ENCODE measurements around the gene LDHD.
"Not testable (repeated sequence)": the region's sequence is repeated elsewhere in the genome, so short reads cannot be mapped to it uniquely, and the experiment has no call there.

The LDHD gene

DNA sequence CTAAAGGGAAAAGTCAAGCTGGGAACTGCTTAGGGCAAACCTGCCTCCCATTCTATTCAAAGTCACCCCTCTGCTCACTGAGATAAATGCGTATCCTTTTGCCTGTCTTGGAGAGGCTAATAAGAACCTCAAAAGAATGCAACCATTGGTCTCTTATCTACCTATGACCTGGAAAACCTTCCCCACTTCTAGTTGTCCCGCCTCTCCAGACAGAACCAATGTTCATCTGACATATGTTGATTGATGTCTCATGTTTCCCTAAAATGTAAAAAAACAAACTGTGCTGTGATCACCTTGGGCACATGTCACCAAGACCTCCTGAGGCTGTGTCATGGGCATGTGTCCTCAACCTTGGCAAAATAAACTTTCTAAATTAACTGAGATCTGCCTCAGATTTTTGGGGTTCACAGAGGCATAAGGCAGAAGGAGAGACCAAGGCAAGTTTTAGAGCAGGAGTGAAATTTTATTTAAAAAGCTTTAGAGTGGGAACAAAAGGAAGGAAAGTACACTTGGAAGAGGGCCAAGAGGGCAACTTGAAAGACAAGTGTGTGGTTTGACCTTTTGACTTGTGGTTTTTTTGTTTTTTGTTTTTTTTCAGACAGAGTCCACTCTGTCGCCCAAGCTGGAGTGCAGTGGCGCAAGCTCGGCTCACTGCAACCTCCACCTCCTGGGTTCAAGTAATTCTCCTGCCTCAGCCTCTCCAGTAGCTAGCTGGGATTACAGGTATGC, 13.0 kb upstream of the LDHD start:
- peaks cover 7 to 21% of the 10 kb centered on the region in 2 donors for H3K27me3 Mint-ChIP-seq
- H3K4me3 Mint-ChIP-seq; H3K9me3 Mint-ChIP-seq; H3K4me1 Mint-ChIP-seq (ENCODE audit: low read depth in 2 of 2); H3K27ac Mint-ChIP-seq; ATAC-seq (replicated peaks); H3K36me3 Mint-ChIP-seq (ENCODE audit: insufficient read depth); DNase-seq: not testable (repeated sequence)

DNA sequence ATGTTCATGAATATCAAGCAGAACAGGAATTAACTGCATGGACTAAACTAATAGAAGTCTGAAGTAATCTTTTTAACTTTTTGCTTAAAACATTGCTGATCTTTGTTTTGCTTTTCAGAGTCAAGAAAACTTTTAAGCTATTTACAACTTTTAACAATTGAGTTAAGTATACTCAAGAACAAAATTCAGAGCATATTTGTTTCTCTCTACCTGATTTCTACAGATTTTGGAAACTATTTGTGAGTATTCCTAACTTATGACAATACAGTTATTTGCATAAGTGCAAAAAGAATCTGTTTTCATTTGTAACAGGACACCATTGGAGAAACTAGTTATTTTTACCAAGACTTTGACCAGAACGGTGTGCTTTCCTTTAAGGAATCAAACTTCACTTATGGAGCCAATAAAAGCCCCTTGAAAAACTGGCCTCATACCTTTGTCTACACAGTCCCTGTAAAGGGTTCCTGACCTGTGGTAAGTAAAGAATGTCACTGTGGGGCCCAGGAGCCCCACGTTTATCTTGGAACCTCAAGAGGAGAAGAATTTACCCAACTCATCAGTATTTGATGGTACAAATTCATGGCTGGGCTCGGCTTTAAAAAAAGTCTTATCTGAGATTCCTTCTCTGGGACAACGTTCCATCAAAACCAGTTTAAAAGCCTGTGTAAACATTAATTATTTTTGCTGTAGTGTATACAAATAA, 11.3 kb upstream of the LDHD start:
- Mint-ChIP-seq H3K27me3 (peaks cover 7 to 21% of the 10 kb centered on the region in 2 donors), H3K9me3 (no peaks in the 10 kb centered on the region), H3K4me3 (no peak overlapping the region), H3K4me1 (ENCODE audit: low read depth in 2 of 2) (peaks cover 0 to 2% of the 10 kb centered on the region in 2 donors), H3K36me3 (ENCODE audit: insufficient read depth) (no peaks in the 10 kb centered on the region), H3K27ac (no peak overlapping the region)
- ATAC-seq (replicated peaks) = no peak
- no peak for DNase-seq

DNA sequence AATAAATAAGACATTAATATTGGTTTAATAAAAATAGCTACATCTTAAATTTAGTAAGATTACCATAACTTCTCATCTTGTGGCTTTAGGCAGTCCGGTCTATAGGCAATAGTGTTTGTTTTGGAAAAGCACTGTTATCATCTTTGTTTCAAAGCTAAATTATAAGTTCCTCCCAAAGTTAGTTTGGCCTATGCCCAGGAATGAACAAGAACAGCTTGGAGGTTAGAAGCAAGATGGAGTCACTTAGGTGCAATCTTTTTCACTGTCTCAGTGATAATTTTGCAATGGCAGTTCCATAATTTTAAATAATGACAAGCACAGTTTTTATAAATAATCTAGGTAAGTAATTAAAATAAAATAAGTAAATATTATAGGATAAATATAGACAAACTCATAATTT, 6.0 kb upstream of the LDHD start:
- Mint-ChIP-seq H3K4me3 (no peak overlapping the region), H3K4me1 (ENCODE audit: low read depth in 2 of 2) (no peaks in the 10 kb centered on the region), H3K9me3 (peaks cover 0 to 4% of the 10 kb centered on the region in 2 donors), H3K27me3 (no peaks in the 10 kb centered on the region), H3K36me3 (ENCODE audit: insufficient read depth) (no peaks in the 10 kb centered on the region), H3K27ac (no peak overlapping the region)
- ATAC-seq (replicated peaks) = no peak
- DNase-seq = no peak

DNA sequence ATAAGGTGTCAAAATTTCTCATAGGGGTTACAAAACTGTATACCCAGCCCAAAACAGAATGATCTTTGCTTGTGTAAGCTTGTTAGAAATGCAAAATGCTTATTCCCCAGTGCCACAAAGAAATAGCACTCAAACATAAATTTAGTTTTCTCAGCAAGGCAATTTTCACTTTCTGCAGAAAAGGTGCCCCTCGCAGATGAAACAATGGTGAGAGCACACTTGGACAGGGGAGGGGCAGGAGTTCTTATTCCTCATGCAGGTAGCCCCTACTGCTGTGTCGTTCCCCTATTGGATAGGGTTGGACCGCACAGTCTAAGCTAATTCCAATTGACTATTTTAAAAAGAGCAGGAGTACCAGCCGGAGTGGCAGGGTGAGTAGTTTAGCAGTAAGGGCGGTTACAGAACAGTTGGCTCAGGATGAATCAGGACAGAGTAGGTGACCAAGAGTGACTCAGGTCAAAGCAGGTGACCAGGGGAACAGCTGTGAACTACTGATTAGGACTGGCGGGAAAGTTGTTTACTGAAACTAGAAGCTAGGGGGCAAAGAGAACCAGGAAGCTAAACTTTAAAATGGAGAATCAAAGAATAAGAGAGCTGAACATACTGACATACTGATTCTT, 5.5 kb upstream of the LDHD start:
- Mint-ChIP-seq H3K4me1 (ENCODE audit: low read depth in 2 of 2) (no peaks in the 10 kb centered on the region), H3K27ac (no peak overlapping the region), H3K9me3 (peaks cover 0 to 4% of the 10 kb centered on the region in 2 donors), H3K27me3 (no peaks in the 10 kb centered on the region), H3K4me3 (no peak overlapping the region), H3K36me3 (ENCODE audit: insufficient read depth) (no peaks in the 10 kb centered on the region)
- DNase-seq = no peak
- ATAC-seq (replicated peaks) = no peak

DNA sequence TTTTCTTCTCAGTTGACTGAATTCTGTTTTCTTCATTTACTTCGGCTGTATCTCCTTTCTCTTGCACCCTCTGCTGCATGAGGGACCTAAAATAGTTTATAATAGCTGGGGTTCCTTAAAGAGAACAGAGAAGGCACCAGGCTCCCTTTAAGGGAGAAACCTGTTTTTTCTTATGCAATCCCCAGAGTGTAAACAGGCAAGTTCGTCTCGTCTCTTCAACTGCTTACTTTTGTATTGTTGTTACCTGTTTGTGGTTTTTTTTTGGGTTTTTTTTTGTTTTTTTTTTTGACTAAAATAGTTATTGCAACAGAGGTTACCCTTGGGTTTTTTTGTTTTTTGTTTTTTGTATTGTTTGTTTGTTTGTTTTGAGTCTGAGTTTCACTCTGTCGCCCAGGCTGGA, 3.7 kb upstream of the LDHD start:
- Mint-ChIP-seq H3K9me3 (peaks cover 0 to 4% of the 10 kb centered on the region in 2 donors), H3K36me3 (ENCODE audit: insufficient read depth) (no peaks in the 10 kb centered on the region), H3K4me1 (ENCODE audit: low read depth in 2 of 2) (peaks cover 0 to 3% of the 10 kb centered on the region in 2 donors), H3K27ac (no peak overlapping the region), H3K27me3 (no peaks in the 10 kb centered on the region), H3K4me3 (no peak overlapping the region)
- DNase-seq (no peak), ATAC-seq (replicated peaks) (no peak)

DNA sequence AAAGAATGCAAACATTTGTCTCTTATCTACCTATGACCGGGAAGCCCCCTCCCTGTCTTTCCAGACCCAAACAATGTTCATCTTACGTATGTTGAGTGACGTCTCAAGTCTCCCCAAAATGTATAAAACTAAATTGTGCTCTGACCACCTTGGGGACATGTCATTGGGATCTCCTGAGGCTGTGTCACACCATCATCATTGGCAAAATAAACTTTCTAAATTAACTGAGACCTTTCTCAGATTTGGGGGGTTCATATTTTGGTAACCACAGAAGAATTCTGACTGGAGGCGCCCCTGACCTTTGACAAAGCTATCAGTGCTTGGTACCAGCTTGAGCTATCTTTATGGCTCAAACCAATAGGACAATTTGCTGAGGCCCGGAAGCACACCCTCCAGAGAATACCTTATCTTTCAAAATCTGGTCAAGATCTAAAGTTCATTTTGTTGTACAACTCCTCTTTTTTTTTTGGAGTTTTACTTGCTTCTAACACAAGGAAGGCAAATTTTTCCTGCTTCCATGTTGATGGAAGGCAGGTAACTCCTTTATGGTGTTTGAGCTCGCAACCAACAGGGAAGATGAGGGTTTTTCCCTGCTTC, 2.5 kb upstream of the LDHD start:
- no peaks in the 10 kb centered on the region for H3K36me3 Mint-ChIP-seq (ENCODE audit: insufficient read depth)

DNA sequence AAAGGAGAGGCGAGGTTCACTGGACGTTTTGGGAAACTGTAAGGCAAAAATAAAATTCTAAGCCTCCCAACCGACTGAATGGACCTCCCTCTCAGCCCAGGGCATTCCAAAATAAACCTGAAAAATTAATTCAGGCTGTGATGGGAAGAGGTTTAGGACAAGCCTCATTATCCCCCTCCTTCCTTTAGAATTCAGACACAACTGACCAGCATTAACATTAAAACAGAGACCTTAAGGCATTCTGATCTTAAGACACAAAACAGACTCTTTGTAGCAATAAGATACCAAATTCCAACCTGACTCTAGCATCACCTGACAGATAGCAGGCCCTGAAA, 298 bp upstream of the LDHD start:
- Mint-ChIP-seq H3K27ac (no peak overlapping the region), H3K36me3 (ENCODE audit: insufficient read depth) (no peaks in the 10 kb centered on the region), H3K9me3 (peaks cover 0 to 2% of the 10 kb centered on the region in 2 donors), H3K27me3 (peaks cover 12 to 18% of the 10 kb centered on the region in 2 donors), H3K4me1 (ENCODE audit: low read depth in 2 of 2) (peaks cover 0 to 3% of the 10 kb centered on the region in 2 donors), H3K4me3 (no peak overlapping the region)
- DNase-seq (no peak), ATAC-seq (replicated peaks) (no peak)

More for the DNA sequence above, 2.5 kb upstream of the LDHD start:
- ATAC-seq (replicated peaks) = no peak
- Mint-ChIP-seq H3K27me3 (no peaks in the 10 kb centered on the region), H3K27ac (no peak overlapping the region), H3K4me1 (ENCODE audit: low read depth in 2 of 2) (peaks cover 0 to 3% of the 10 kb centered on the region in 2 donors), H3K4me3 (no peak overlapping the region), H3K9me3 (peaks cover 0 to 4% of the 10 kb centered on the region in 2 donors)
- no peak for DNase-seq

DNA sequence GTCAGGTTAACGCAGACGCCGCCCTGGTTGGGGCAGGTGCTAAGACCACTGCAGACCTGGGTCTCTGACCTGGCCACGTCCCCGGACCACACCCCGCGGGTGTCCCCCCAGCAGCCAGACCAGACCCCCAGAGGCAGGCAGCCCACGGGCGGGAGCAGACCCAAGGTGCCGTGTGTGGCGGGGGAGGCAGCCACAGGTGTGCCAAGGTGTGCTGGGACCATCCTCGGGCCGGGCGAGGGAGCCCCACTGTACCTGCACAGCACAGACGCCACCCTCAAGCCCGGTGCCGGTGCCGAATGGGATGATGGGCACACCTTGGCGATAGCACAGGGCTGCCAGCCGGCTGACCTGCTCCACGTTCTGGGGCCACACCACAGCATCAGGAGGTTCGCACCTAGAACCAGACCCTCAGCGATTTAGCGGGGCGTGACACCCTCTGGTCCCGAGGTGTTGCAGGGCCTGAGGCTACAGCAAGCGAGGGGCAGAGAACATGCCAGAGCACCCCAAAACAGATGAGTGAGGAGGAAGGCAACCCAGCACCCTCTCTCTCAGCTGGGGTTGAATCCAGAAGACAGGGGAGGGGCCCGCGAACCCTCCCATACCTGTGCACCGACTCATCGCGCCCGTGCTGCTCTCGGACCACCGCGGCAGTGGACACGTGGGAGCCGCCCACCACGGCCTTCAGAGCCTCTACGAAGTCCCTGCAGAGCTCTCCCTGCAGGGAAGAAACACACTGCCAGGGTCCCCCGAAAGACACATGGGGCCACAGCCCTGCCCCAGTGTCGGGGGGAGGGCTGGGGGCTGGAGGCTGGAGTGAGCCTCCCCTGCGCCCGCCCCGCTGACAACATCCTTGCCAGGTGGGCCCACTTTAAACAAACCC, 1.4 kb downstream of the LDHD start:
- Mint-ChIP-seq H3K9me3 (no peaks in the 10 kb centered on the region), H3K4me3 (no peak overlapping the region), H3K4me1 (ENCODE audit: low read depth in 2 of 2) (peaks cover 6 to 12% of the 10 kb centered on the region in 2 donors), H3K27ac (no peak overlapping the region), H3K27me3 (peaks cover 23 to 31% of the 10 kb centered on the region in 2 donors), H3K36me3 (ENCODE audit: insufficient read depth) (no peaks in the 10 kb centered on the region)
- DNase-seq (no peak), ATAC-seq (replicated peaks) (no peak)

DNA sequence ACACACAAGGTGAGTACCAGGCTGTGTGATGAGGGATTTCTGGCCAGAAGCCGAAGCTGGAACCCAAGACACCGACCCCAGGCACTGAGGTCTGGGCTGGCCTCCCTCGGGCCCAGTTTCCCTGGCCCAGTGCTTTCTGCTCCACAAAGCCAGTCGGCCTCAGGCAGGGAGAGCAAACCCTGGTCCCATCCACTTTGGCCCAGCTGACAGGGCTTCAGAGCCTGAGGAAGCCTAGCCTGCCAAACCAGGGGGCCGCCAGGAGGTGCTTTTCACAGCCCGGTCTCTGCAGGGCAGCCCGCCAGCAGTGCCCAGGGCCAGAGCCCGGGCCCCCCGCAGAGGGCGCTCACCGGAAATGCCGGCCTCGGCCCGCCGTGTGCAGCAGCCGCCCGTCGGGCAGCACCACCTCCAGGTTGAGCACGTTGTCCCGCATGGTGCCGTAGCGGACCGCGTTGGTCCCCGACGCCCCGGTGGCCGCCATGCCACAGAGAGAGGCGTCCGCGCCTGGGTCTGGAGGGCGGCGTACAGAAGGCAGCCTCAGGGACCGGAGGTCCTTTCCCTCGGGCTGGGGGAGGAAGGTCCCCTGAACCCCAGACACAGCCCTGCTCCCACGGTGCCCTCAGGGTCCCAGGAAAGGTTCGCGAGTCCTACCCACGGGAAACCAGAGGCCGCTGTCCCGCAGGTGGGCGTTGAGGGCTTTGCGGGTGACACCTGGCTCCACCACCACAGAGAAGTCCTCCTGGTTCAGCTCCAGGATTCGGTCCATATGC, 2.2 kb downstream of the LDHD start:
- Mint-ChIP-seq H3K4me3 (no peak overlapping the region), H3K36me3 (ENCODE audit: insufficient read depth) (no peaks in the 10 kb centered on the region), H3K27ac (no peak overlapping the region), H3K27me3 (peaks cover 24 to 31% of the 10 kb centered on the region in 2 donors), H3K9me3 (no peaks in the 10 kb centered on the region), H3K4me1 (ENCODE audit: low read depth in 2 of 2) (peaks cover 10 to 14% of the 10 kb centered on the region in 2 donors)
- ATAC-seq (replicated peaks) (no peak), DNase-seq (no peak)

DNA sequence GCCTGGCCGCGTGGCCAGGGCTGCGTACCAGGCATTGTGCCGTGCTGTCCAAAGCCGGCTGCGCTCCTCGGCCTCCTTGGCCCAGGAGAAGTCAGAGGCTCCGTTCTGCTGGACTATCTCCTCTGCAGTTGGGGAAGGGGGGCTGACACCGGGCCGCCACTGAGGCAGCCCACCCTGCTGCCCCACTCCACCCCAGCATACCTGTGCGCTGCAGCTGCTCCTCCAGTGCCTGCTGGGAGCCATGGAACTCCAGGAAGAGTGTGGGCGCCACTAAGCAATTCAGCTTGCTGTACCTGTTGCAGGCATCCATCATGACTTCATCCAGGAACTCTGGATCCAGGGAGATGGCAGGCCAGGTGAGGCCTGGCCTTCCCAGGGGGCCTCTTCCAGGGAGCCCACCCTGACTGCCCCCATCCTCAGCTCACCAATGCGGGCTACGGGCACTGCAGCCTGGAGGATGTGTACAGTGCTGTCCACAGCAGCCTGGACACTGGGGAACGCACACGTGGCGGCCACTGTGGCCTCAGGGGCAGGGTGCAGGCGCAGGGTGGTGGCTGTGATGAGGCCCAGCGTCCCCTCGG, 2.9 kb downstream of the LDHD start:
- no peak for ATAC-seq (replicated peaks)

DNA sequence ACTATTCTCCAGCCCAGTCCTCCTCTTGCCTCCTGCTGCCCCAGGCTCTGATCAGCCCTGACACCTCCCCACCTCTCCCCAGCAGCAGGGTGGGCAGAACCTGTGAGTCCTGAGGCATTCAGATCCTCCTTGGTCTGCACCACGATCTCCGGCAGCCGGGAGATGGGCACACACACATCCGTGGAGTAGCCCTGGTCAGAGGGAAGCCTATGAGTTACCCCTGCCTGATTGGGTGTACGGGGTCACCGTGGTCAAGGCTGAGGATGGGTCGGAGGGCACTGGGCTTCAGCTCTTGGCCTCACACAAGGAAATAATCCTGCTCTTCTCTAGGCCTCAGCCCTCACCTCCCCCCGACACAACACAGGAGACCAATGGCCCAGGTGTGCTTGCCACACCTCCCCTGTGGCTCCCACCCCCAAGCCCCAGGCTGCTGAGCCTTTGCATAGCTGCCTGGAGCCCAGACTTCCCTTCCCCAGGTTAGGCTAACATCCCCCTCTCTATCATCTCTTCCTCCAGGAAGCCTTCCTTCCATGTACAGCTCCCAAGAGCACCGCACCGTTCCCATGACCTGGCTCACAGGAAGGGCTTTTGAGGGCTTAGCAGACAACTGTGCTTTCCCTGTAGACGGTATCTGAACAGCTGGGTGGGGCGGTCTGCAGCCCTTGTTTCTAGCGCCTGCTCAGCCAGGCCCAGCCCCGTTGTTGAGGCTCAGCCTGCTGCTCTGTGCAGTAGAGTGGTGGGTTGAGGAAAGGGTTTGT, 3.7 kb downstream of the LDHD start:
- Mint-ChIP-seq H3K9me3 (no peaks in the 10 kb centered on the region), H3K36me3 (ENCODE audit: insufficient read depth) (no peaks in the 10 kb centered on the region), H3K4me3 (no peak overlapping the region), H3K27ac (peak overlapping the region in 1 of 2 donors; percentile 16), H3K4me1 (ENCODE audit: low read depth in 2 of 2) (peaks cover 16 to 25% of the 10 kb centered on the region in 2 donors), H3K27me3 (peaks cover 24 to 31% of the 10 kb centered on the region in 2 donors)
- DNase-seq (no peak), ATAC-seq (replicated peaks) (no peak)

More for the DNA sequence above, 2.9 kb downstream of the LDHD start:
- no peaks in the 10 kb centered on the region for H3K9me3 Mint-ChIP-seq
- H3K36me3 Mint-ChIP-seq (ENCODE audit: insufficient read depth) = no peaks in the 10 kb centered on the region
- H3K27ac Mint-ChIP-seq = peak overlapping the region in 1 of 2 donors; percentile 16
- H3K4me1 Mint-ChIP-seq (ENCODE audit: low read depth in 2 of 2) = peaks cover 16 to 22% of the 10 kb centered on the region in 2 donors
- H3K27me3 Mint-ChIP-seq = peaks cover 24 to 31% of the 10 kb centered on the region in 2 donors
- DNase-seq = no peak
- no peak overlapping the region for H3K4me3 Mint-ChIP-seq

All from effector memory CD8-positive, alpha-beta T cell (primary cell).